ENCODE data around the gene KLKB1.

DNA sequence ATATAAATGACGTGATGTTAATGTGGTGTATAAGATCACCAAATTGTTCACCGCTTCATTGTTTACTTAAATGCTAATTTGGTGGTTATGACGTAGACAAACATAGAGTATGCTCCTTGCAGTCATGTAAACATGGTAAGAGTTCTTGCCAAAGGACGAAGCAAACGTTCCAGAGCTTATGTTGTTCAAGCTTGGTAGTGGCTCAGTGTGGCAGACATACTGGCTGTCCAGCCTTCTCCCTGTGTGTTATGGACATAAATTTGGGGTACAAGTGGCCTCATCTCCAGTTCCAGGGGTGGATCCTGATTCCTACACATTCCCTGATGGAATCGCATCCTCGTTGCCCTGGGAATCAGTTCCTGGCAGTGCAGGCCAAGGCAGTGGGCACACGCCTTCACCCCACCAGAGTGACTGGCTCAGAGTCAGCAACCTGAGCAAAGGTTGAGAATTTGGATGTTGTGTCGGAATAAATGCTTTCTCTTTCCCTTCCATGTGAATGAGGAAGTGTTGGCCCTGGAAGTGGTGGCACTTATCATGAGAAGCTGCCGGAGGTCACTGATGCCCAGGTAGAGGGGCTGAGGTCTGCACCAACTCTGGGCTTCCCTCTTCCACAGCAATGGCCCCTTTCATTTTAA, 64.1 kb downstream of the KLKB1 start:
- TF ChIP-seq, protein P1, sequence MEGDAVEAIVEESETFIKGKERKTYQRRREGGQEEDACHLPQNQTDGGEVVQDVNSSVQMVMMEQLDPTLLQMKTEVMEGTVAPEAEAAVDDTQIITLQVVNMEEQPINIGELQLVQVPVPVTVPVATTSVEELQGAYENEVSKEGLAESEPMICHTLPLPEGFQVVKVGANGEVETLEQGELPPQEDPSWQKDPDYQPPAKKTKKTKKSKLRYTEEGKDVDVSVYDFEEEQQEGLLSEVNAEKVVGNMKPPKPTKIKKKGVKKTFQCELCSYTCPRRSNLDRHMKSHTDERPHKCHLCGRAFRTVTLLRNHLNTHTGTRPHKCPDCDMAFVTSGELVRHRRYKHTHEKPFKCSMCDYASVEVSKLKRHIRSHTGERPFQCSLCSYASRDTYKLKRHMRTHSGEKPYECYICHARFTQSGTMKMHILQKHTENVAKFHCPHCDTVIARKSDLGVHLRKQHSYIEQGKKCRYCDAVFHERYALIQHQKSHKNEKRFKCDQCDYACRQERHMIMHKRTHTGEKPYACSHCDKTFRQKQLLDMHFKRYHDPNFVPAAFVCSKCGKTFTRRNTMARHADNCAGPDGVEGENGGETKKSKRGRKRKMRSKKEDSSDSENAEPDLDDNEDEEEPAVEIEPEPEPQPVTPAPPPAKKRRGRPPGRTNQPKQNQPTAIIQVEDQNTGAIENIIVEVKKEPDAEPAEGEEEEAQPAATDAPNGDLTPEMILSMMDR (IDR thresholded peaks at IDR 0.05; ENCODE audit: extremely low read depth in 1 of 2, insufficient read depth in 1 of 2, low read depth in 1 of 2, low read length in 2 of 2): no peak
- TF ChIP-seq POLR2A (IDR thresholded peaks at IDR 0.05; ENCODE audit: low read depth, low read length) (no peak), POLR2AphosphoS5 (IDR thresholded peaks at IDR 0.05; ENCODE audit: insufficient read depth, low read depth, low read length) (no peak), MYC (IDR thresholded peaks at IDR 0.05; ENCODE audit: low read depth, low read length) (no peak), EZH2 (IDR thresholded peaks at IDR 0.05; ENCODE audit: borderline replicate concordance, low read depth, low read length, severe bottlenecking) (no peak), JUN (IDR thresholded peaks at IDR 0.05; ENCODE audit: borderline replicate concordance, insufficient read depth, insufficient read length, low read depth) (no peak)
- TF ChIP-seq, protein P2, sequence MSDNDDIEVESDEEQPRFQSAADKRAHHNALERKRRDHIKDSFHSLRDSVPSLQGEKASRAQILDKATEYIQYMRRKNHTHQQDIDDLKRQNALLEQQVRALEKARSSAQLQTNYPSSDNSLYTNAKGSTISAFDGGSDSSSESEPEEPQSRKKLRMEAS (IDR thresholded peaks at IDR 0.05; ENCODE audit: insufficient read depth, insufficient read length): no peak

Measured in endothelial cell of umbilical vein (primary cell).